Fibroblast of peridontal ligament (primary cell): Measurements from ENCODE around the gene DOK7.

ENCODE experiments used
- DNase-seq: peaks from one replicate; pipeline ENCODE4 v3.0.0-alpha.2; 2010; ENCODE audit errors: extremely low read depth

The DOK7 gene

DNA sequence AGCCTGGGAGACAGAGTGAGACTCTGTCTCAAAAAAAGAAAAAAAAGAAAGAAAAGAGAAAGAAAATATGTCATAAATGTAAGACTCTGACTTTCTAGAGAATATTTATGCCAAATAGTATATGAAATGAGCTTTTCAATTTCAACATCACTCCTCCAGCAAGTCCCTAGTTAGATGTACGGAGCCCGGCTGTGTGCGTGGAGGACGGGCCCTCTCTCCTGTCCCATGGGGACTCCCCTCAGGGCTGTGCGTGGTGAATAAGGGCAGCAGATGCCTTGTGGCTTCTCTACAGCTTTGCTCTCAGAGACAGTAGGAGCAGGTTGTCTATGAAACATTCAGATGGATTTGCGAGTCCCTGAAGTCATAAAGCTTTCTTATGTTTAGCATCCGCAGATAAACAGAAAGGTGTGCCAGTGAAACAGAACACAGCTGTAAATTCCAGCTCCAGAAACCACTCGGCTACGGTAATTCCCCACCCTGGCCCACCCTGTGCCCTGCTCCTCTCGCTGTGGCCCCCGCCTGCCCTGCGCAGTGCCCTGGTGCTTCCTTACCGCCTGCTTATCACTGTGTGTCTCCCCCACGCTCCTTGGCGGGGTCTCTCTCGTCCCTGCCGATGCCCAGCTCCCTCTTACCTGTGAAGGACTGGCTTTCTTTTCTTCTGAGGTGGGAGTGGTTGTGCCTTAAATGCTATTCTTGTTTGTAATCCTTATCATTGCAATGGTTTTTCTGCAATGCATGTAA is 35.2 kb upstream of the DOK7 start:
- no peak for DNase-seq

DNA sequence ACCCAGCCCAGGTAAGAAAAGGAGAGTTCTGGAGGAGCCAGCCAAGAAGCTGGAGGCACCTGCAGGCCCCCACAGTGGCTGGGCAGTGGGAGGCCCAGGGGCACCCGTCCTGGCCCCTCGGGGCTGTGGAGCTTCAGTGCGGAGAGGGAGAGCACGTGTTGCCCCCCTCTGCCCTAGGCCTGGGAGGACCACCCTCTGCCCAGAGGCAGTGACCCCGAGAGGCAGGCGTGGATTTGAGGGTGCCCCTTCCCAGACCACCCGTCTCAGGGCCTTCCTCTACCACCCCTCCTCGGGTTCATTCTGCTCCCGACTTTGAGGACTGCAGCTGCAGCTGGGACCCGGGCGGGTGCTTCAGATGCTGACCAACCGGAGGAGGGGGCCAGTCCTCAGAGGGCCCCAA is 33.5 kb upstream of the DOK7 start:
- no peak for DNase-seq

DNA sequence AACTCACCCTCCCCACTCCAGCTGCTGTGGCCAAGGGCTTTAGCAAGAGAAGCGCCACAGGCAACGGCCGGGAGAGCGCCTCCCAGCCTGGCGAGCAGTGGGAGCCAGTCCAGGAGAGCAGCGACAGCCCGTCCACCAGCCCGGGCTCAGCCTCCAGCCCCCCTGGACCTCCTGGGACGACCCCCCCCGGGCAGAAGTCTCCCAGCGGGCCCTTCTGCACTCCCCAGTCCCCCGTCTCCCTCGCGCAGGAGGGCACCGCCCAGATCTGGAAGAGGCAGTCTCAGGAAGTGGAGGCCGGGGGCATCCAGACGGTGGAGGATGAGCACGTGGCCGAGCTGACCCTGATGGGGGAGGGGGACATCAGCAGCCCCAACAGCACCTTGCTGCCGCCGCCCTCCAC is 32.6 kb upstream of the DOK7 start:
- DNase-seq: no peak

- no peak for DNase-seq
Observed at GRCh38 chr4:3431446-3431993, 31.6 kb upstream of the DOK7 start.

GRCh38 chr4:3432381-3432790 is 30.7 kb upstream of the DOK7 start:
- DNase-seq: no peak

DNA sequence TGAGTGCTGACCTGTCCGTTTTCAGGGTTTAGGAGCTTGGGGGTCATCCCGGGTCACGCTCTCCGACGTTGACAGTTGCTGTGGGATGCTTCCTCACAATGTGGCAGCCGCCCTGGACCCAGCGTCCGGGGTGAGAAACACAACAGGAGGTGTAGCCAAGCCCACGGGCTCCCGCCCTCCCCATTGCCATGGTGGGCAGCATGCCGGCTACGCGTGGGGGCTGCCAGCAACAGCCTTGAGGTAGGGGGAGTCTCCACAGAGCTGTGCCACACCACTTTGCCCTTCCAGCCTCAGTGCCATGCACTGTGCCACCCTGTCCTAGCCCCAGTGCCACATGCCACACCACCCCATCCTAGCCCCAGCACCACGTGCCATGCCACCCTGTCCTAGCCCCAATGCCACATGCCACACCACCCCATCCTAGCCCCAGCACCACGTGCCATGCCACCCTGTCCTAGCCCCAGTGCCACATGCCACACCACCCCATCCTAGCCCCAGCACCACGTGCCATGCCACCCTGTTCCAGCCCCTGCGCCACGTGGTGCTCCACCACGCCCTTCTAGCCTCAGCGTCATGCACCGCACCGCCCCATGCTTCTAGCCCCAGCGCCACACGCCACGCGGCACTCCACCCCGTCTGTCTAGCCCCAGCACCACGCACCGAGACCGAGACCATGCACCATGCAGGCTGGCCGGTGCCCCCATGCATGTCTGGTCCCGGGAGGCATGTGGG is 29.8 kb upstream of the DOK7 start:
- no peak for DNase-seq

DNA sequence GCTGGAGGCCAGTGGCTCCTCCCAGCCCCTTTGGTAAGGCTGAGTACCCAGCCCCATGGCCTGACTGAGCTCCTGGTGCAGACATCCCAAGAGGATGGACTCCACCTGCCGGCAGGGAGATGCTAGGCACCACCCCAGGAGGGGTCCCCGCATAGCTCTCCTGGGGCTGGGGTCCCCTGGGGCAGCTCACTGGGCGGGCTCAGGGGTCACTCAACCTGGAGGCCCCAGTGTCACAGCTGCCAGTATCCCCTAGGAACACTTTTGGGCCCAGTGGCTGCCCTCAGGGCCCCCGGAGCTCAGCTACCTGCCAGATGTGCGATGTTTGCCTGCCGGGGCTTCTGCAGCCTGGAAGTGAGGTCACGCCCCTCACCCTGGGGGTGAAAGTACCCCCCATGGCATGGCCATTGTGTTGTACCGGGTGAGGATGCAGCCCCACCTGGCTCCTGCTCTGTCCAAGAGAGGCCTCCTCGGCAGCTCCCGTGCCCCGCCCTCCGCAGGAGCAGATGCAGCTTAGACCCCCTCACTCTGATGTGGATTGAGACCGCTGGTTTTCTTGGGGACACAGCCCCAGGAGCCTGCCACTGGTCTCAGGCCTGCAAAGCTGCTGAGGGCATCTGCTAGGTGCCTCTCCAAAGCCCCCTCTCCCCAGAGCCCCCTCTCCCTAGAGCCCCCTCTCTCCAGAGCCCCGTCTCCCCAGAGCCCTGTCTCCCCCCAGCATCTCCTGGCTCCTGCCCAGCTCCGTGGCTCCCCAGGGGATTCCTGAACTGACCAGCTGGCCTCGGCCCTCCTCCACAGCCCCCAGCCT is 28.0 kb upstream of the DOK7 start:
- no peak for DNase-seq

- DNase-seq: no peak
Observed at GRCh38 chr4:3435686-3435956, 27.5 kb upstream of the DOK7 start.

GRCh38 chr4:3436048-3436797 is 26.9 kb upstream of the DOK7 start:
- no peak for DNase-seq

- peak; percentile 22 for DNase-seq
Observed at GRCh38 chr4:3436798-3437581, 26.1 kb upstream of the DOK7 start.

DNA sequence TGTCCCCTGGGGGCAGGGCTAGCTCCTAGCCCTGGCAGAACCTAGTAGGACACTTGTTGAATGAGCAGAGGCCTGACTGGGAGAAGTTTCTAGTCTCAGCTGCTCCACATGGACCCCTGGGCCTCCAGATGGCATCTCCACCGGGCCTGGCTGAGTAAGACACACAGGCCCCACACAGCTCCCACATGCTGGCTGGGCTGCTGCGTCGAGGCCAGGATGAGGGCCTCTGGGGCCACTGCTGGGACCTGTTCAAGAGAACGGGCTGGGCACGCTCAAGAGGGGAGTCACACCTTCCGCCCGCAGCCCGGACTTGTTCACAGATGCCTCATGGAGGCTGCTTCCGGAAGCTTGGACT is 25.5 kb upstream of the DOK7 start:
- DNase-seq: no peak

DNA sequence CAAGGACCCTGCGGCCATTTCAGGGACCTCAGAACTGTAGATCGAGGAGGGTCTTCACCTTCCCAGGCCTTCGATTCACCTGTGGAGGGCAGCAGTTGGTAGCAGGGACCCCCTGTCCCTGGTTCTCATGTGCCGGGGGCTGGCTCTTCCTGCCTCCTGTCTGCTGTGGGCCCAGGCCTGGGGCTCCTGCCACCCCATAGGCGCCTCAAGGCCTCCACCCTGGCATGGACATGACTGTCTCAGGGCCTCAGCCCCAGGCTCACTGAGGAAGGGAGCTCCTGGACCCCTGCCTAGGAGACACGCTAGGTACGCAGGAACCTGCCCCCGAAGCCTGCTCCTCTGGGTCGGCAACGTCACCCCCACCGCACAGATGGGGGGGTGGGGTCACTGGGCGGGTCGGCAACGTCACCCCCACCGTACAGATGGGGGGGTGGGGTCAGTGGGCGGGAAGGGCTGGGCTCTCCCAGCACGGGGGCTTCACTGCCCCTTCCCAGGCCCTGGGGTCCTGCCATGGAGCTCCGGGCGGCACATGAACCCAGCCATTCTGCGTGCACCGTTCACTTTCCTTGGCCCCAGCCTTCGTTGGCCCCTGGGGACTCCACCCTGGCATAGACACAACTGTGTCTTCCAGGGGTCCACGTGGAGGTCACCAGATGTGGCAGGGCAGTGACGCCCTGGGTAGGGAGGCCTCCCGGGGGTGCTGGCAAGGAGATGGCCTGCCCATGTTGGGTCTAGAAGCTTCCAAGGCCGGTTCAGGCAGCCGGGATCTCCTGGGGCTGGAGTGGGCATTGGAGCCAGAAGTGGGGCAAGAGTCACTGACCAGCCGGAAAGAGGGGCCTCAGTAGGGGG is 24.9 kb upstream of the DOK7 start:
- no peak for DNase-seq

- DNase-seq: no peak
Observed at GRCh38 chr4:3438847-3439180, 24.3 kb upstream of the DOK7 start.

- DNase-seq: no peak
Observed at GRCh38 chr4:3439391-3439790, 23.7 kb upstream of the DOK7 start.

DNA sequence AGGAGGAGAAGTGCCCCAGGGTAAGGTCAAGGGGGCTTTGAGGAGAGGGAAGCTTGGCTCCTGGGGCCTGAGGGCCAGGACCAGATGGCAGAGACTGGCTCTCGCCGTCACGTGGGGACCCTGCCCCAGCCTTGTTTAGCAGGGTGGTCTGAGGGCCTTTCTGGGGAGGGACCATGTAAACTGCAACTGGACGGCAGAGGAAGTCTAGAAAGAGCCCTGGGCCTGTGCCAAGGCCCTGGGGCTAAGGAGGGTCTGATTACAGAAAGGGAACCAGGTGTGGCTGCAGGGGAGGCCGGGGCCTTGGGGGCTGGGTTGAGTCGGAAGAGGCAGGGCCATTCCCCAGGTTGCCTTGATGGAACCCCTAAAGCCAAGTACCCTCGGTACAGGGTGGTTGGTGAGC is 23.1 kb upstream of the DOK7 start:
- no peak for DNase-seq

- peak; percentile 10 for DNase-seq
Observed at GRCh38 chr4:3440979-3441500, 22.1 kb upstream of the DOK7 start.

DNA sequence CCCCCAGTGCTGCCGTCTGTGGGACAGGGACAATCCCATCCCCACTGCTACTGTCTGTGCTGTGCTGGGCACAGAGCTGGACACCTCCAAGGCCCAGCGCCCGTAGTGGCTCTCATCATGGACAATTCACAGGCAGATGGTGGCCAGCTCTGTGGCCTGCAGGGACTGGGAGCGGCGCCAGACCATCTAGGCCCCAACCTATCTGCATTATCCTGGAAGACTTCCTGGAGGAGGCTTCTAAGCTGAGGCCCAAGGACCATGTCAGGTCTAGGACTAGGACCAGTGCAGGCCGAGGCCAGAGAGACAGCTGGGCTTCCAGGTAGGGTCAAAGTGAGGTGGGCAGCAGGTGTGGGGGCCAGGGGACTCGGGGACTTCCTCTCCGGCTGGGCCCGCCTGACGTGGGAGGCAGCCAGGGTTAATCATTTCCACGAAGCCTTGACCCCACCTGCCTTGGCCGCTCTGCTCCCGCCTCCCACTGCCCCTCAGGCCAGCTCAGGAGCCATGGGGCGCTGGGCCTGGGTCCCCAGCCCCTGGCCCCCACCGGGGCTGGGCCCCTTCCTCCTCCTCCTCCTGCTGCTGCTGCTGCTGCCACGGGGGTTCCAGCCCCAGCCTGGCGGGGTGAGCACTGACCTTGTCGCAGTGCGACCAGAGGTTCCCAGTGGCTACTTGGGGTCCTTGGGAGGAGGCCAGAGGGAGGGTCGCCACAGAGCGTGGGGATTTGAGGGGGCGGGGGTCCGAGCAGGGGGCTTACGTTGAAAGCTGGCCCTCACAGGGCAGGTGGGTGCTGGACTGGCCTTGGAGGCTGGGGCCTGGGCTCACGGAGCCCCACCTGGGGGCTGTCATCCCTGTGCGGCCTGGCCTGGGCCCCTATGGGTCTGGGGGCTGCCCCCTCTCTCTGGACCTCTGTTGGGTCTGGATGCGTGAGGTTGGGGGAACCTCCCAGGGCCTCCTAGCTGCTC is 21.3 kb upstream of the DOK7 start, which contains the start of gene HGFAC:
Gene HGFAC (plus strand): TSS at position 468 of the 959 bp plus-strand sequence. CDS start 34 bp downstream, at position 502.
- no peak for DNase-seq

DNA sequence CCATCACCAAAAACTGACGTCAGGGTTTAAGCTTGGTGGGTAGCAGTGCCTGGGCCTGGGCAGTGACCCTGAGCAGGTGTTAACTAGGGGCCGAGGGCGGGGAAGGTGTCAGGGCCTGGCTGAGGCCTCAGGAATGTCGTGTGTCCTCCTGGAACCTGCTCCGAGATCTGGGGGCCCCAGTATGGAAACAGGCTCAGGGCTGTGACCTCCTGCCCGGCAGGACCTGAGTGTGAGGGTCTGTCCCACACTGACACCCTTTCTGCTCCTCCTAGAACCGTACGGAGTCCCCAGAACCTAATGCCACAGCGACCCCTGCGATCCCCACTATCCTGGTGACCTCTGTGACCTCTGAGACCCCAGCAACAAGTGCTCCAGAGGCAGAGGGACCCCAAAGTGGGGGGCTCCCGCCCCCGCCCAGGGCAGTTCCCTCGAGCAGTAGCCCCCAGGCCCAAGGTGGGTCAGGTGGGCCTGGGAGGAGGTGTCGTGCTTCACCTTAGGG is 20.6 kb upstream of the DOK7 start:
- no peak for DNase-seq
